Endothelial cell of umbilical vein (primary cell): Measurements from ENCODE around the gene TMEM62. TPM values are rescaled to one million over a fixed set of nuclear protein-coding genes. Genes with fewer than 3 reads are reported as not detected.
"Not testable (repeated sequence)": the region's sequence is repeated elsewhere in the genome, so short reads cannot be mapped to it uniquely, and the experiment has no call there.

Source experiments
- BruUV-seq: library from RNA; stranded (reverse); fragments of 400-500 nt; replicated peaks from 2 replicates; lab custom pipeline; 2021; lab: Mats Ljungman, UMichigan
- CTCF ChIA-PET: fragments of 300-600, 350-600 bp; sonication (Branson Sonifier 250); formaldehyde crosslinking; loops from one replicate; lab custom pipeline; 2021; ENCODE audit warnings: antibody characterized with exemption, inconsistent platforms; lab: Charles Lee
- POLR2A ChIA-PET: fragments of 300-600, 350-600 bp; sonication (Branson Sonifier 250); formaldehyde crosslinking; loops from one replicate; lab custom pipeline; 2021; ENCODE audit warnings: antibody characterized with exemption, inconsistent platforms; lab: Charles Lee
- DNase-seq: peaks from one replicate; pipeline ENCODE4 v3.0.0-alpha.2; 2011; ENCODE audit warnings: low read depth, low spot score
- FAIRE-seq: peaks from 2 replicates; lab custom pipeline; 2011; peaks lifted over from hg19 to GRCh38; lab: Jason Lieb, UNC
- H2AFZ ChIP-seq: 2 replicates; pipeline ENCODE4 v1.6.0; 2012; ENCODE audit warnings: low read depth, low read length, control low read depth, inconsistent platforms
- H3K27ac ChIP-seq: 2 replicates; pipeline ENCODE4 v1.5.1; 2011; ENCODE audit warnings: low read depth, mild to moderate bottlenecking, control low read depth, low read length, moderate library complexity; ENCODE audit not compliant: insufficient read depth
- H3K27me3 ChIP-seq, 2 experiments: 2 replicates each; pipeline versions ENCODE4 v1.6.0 to v1.6.1; 2011; ENCODE audit warnings: low read length in 2 of 2, mixed read lengths in 1 of 2; ENCODE audit not compliant: control insufficient read depth in 2 of 2, insufficient read depth in 2 of 2
- H3K36me3 ChIP-seq, 2 experiments: 2 replicates in 1 of 2; 3 replicates in 1 of 2; pipeline ENCODE4 v1.5.1; 2011; ENCODE audit warnings: low read length in 2 of 2, mild to moderate bottlenecking in 1 of 2, moderate library complexity in 1 of 2; ENCODE audit not compliant: control insufficient read depth in 2 of 2, insufficient read depth in 2 of 2; ENCODE audit errors: extremely low read depth in 1 of 2
- H3K4me1 ChIP-seq: 3 replicates; pipeline ENCODE4 v1.5.1; 2011; ENCODE audit warnings: mild to moderate bottlenecking, low read length; ENCODE audit not compliant: control insufficient read depth, insufficient read depth; ENCODE audit errors: extremely low read depth
- H3K4me2 ChIP-seq: 2 replicates; pipeline ENCODE4 v1.6.1; 2011; ENCODE audit warnings: low read length, control low read depth, mixed read lengths; ENCODE audit not compliant: insufficient read depth
- H3K4me3 ChIP-seq, 3 experiments: fragments of 200-600 bp in 1 of 3; sonication (generic), shearing (Covaris generic) in 1 of 3; replicated peaks in 1 of 3; 2 replicates each; pipeline ENCODE4 v1.5.1; 2011 to 2016; ENCODE audit warnings: control low read depth in 3 of 3, low read length in 3 of 3, mild to moderate bottlenecking in 2 of 3, inconsistent platforms in 1 of 3, low read depth in 1 of 3, moderate library complexity in 1 of 3; ENCODE audit not compliant: insufficient read depth in 1 of 3
- H3K79me2 ChIP-seq: 2 replicates; pipeline ENCODE4 v1.6.0; 2012; ENCODE audit warnings: low read length, inconsistent platforms; ENCODE audit not compliant: control insufficient read depth, insufficient read depth
- H3K9ac ChIP-seq: replicated peaks from 2 replicates; pipeline ENCODE3; 2011; ENCODE audit warnings: low read length, control low read depth; ENCODE audit not compliant: insufficient read depth; ENCODE audit errors: extremely low read depth
- H3K9me1 ChIP-seq: replicated peaks from 3 replicates; pipeline ENCODE4 v1.6.0; 2011; ENCODE audit warnings: mild to moderate bottlenecking, low read length; ENCODE audit not compliant: control insufficient read depth, insufficient read depth; ENCODE audit errors: extremely low read depth
- H3K9me3 ChIP-seq: replicated peaks from 2 replicates; pipeline ENCODE4 v1.5.1; 2012; ENCODE audit warnings: low read length, inconsistent platforms; ENCODE audit not compliant: control insufficient read depth, insufficient read depth
- H4K20me1 ChIP-seq: replicated peaks from 2 replicates; pipeline ENCODE3; 2011; ENCODE audit warnings: mild to moderate bottlenecking, low read length; ENCODE audit not compliant: control insufficient read depth, insufficient read depth; ENCODE audit errors: extremely low read depth
- EZH2 ChIP-seq: IDR thresholded peaks from 2 replicates; pipeline ENCODE4 v1.6.1; 2012; ENCODE audit warnings: borderline replicate concordance, low read depth, mild to moderate bottlenecking, moderate library complexity, low read length, inconsistent platforms; ENCODE audit not compliant: severe bottlenecking
- FOS ChIP-seq: IDR thresholded peaks from 2 replicates; pipeline ENCODE4 v1.6.1; 2011; ENCODE audit warnings: mild to moderate bottlenecking, low read length, moderate library complexity, borderline replicate concordance; ENCODE audit not compliant: insufficient read depth
- GATA2 ChIP-seq: IDR thresholded peaks from 2 replicates; pipeline ENCODE4 v1.7.0; 2011; ENCODE audit warnings: low read depth, mild to moderate bottlenecking, moderate library complexity, mixed read lengths, low read length; ENCODE audit not compliant: insufficient read length, insufficient read depth
- JUN ChIP-seq: IDR thresholded peaks from 2 replicates; pipeline ENCODE4 v1.6.1; 2011; ENCODE audit warnings: borderline replicate concordance, low read depth; ENCODE audit not compliant: insufficient read length, insufficient read depth
- MYC ChIP-seq: IDR thresholded peaks from one replicate; pipeline ENCODE4 v1.6.1; 2011; ENCODE audit warnings: mild to moderate bottlenecking, low read depth, low read length
- POLR2A ChIP-seq: IDR thresholded peaks from 2 replicates; pipeline ENCODE4 v1.6.1; 2012; ENCODE audit warnings: low read depth, mild to moderate bottlenecking, control low read depth, low read length
- POLR2AphosphoS5 ChIP-seq: IDR thresholded peaks from 2 replicates; pipeline ENCODE4 v1.6.1; 2012; ENCODE audit warnings: low read depth, mild to moderate bottlenecking, control low read depth, low read length, moderate library complexity; ENCODE audit not compliant: insufficient read depth
- dilution Hi-C: fragments of 300-500 bp; cut with MboI; formaldehyde crosslinking; loops from one replicate; pipeline ENCODE4 v1.15.0; 2019; ENCODE audit warnings: low sequenced_read_pairs; ENCODE audit not compliant: extremely low pct_ligation_motif_present
- intact Hi-C: fragments of 100-400 bp; cut with micrococcal nuclease; formaldehyde crosslinking; loops from one replicate; pipeline ENCODE4 v1.10.0; 2022
- polyA plus RNA-seq, 4 experiments: library from polyadenylated mRNA; depleted of rRNA in 3 of 4; stranded (reverse) in 3 of 4; unstranded in 1 of 4; fragments of >200 nt; gene quantifications; 2 replicates each; pipeline versions ENCODE4 v1.2.1 to v1.2.3, GENCODE V29; 2011 to 2012; ENCODE audit warnings: missing spikeins in 1 of 4
- total RNA-seq: library from RNA; stranded (reverse); gene quantifications from 2 replicates; pipeline ENCODE4 v1.2.3, GENCODE V29; 2021
- TF ChIP-seq, protein P1 (sequence below): IDR thresholded peaks from 2 replicates; pipeline ENCODE4 v1.6.1; 2011; ENCODE audit not compliant: insufficient read depth, insufficient read length
- TF ChIP-seq, protein P2 (sequence below), 2 donors: IDR thresholded peaks; 1 replicate in 1 of 2; 2 replicates in 1 of 2; pipeline ENCODE4 v1.5.1; 2011; ENCODE audit warnings: low read length in 2 of 2, mild to moderate bottlenecking in 2 of 2, moderate library complexity in 2 of 2, control low read depth in 1 of 2, inconsistent platforms in 1 of 2, low read depth in 1 of 2; ENCODE audit not compliant: insufficient read depth in 1 of 2; ENCODE audit errors: extremely low read depth in 1 of 2

The TMEM62 gene
- total and polyA plus RNA-seq, 2 donors (not counting 3 experiments of a cell fraction or from before 2014, with no cell fraction given): 10.4 to 22.2 TPM

GRCh38 chr15:43196760-43197548 lies 63.6 kb downstream of the TMEM62 start:
- FAIRE-seq (no peak), DNase-seq (no peak)
- Histone ChIP-seq H3K4me2 (no peak overlapping the region), H3K27ac (no peak overlapping the region), H4K20me1 (no peaks in the 10 kb centered on the region), H3K4me1 (no peaks in the 10 kb centered on the region), H2AFZ (no peak overlapping the region), H3K9me1 (no peaks in the 10 kb centered on the region), H3K36me3 (peaks cover 3 to 6% of the 10 kb centered on the region in 2 experiments), H3K27me3 (no peaks in the 10 kb centered on the region), H3K9ac (no peak overlapping the region), H3K9me3 (no peaks in the 10 kb centered on the region), H3K4me3 (no peak overlapping the region), H3K79me2 (no peaks in the 10 kb centered on the region)
- BruUV-seq: no TSS peak
- dilution Hi-C loops: no loop called here
- TF ChIP-seq JUN (no peak), FOS (no peak), POLR2A (no peak), MYC (no peak), EZH2 (no peak), POLR2AphosphoS5 (no peak), GATA2 (no peak)
- TF ChIP-seq, protein P1, sequence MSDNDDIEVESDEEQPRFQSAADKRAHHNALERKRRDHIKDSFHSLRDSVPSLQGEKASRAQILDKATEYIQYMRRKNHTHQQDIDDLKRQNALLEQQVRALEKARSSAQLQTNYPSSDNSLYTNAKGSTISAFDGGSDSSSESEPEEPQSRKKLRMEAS: no peak
- TF ChIP-seq, protein P2, sequence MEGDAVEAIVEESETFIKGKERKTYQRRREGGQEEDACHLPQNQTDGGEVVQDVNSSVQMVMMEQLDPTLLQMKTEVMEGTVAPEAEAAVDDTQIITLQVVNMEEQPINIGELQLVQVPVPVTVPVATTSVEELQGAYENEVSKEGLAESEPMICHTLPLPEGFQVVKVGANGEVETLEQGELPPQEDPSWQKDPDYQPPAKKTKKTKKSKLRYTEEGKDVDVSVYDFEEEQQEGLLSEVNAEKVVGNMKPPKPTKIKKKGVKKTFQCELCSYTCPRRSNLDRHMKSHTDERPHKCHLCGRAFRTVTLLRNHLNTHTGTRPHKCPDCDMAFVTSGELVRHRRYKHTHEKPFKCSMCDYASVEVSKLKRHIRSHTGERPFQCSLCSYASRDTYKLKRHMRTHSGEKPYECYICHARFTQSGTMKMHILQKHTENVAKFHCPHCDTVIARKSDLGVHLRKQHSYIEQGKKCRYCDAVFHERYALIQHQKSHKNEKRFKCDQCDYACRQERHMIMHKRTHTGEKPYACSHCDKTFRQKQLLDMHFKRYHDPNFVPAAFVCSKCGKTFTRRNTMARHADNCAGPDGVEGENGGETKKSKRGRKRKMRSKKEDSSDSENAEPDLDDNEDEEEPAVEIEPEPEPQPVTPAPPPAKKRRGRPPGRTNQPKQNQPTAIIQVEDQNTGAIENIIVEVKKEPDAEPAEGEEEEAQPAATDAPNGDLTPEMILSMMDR (IDR thresholded peaks at IDR 0.05; ENCODE audit: extremely low read depth in 1 of 2, insufficient read depth in 1 of 2, low read depth in 1 of 2, low read length in 2 of 2): no peak
- intact Hi-C loops: no loop called here
- ChIA-PET CTCF (no interaction called here), POLR2A (no interaction called here)

DNA sequence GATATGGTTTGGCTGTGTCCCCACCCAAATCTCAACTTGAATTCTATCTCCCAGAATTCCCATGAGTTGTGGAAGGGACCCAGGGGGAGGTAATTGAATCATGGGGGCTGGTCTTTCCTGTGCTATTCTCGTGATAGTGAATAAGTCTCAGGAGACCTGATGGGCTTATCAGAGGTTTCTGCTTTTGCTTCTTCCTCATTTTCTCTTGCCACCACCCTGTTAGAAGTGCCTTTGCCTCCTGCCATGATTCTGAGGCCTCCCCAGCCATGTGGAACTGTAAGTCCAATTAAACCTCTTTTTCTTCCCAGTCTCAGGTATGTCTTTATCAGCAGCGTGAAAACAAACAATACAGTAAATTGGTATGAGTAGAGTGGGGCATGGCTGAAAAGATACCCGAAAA lies 64.4 kb downstream of the TMEM62 start:
- H3K4me1 ChIP-seq, H3K9ac ChIP-seq, FAIRE-seq, H3K9me3 ChIP-seq, H3K4me3 ChIP-seq, intact Hi-C loops, H3K27me3 ChIP-seq, H4K20me1 ChIP-seq, H3K79me2 ChIP-seq, BruUV-seq, H3K9me1 ChIP-seq, CTCF ChIA-PET, dilution Hi-C loops, DNase-seq, H3K36me3 ChIP-seq, H2AFZ ChIP-seq, H3K27ac ChIP-seq, POLR2A ChIA-PET, H3K4me2 ChIP-seq: not testable (repeated sequence)

DNA sequence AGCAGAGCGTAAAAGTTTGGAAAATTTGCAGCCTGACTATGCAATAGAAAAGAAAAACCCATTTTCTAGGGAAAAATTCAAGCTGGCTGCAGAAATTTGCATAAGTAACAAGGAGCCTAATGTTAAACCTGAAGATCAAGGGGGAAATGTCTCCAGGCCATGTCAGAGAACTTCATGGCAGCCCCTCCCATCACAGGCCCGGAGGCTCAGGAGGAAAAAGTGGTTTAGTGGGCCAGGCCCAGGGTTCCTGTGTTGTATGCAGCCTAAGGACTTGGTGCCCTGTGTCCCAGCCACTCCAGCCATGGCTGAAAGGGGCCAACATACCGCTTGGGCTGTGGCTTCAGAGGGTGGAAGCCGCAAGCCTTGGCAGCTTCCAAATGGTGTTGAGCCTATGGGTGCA lies 65.2 kb downstream of the TMEM62 start:
- H4K20me1 ChIP-seq, dilution Hi-C loops, H3K79me2 ChIP-seq: not testable (repeated sequence)

More for the DNA sequence above, 65.2 kb downstream of the TMEM62 start:
- H3K4me1 ChIP-seq, H3K4me3 ChIP-seq, H3K27me3 ChIP-seq, H3K9me1 ChIP-seq, H3K9ac ChIP-seq, H3K4me2 ChIP-seq, DNase-seq, BruUV-seq, H3K36me3 ChIP-seq, H3K27ac ChIP-seq, POLR2A ChIA-PET, FAIRE-seq, intact Hi-C loops, H3K9me3 ChIP-seq, H2AFZ ChIP-seq: not testable (repeated sequence)
- CTCF ChIA-PET: interaction anchor here (2.3 kb wide), 1 partner anchor 8 kb away, joined by 7 read pairs; no protein-coding TSS in a partner anchor
